Endothelial cell of umbilical vein (primary cell): ENCODE data around the gene THEM4.
"Not testable (repeated sequence)": the region's sequence is repeated elsewhere in the genome, so short reads cannot be mapped to it uniquely, and the experiment has no call there.

Source experiments
- EZH2 ChIP-seq: IDR thresholded peaks from 2 replicates; pipeline ENCODE4 v1.6.1; 2012; ENCODE audit warnings: borderline replicate concordance, low read depth, mild to moderate bottlenecking, moderate library complexity, low read length, inconsistent platforms; ENCODE audit not compliant: severe bottlenecking
- TF ChIP-seq, protein P1 (sequence below), 2 donors: IDR thresholded peaks; 1 replicate in 1 of 2; 2 replicates in 1 of 2; pipeline ENCODE4 v1.5.1; 2011; ENCODE audit warnings: low read length in 2 of 2, mild to moderate bottlenecking in 2 of 2, moderate library complexity in 2 of 2, control low read depth in 1 of 2, inconsistent platforms in 1 of 2, low read depth in 1 of 2; ENCODE audit not compliant: insufficient read depth in 1 of 2; ENCODE audit errors: extremely low read depth in 1 of 2

DNA sequence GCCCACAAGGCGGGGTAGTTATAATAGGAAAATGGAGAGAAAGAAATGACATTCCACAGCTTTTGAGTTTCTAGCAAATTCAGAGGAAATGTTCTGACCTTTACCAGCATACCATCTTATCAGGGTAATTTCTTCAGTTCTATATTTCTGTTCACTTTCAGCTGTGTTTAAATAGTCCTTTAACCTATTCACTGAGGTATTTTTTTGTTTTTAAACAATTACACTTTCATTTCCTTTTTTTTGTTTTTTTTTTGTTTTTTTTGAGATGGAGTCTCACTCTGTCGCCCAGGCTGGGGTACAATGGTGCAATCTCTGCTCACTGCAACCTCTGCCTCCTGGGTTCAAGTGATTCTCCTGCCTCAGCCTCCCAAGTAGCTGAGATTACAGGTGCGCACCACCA is 24.9 kb downstream of the THEM4 start:
- TF ChIP-seq, protein P1, sequence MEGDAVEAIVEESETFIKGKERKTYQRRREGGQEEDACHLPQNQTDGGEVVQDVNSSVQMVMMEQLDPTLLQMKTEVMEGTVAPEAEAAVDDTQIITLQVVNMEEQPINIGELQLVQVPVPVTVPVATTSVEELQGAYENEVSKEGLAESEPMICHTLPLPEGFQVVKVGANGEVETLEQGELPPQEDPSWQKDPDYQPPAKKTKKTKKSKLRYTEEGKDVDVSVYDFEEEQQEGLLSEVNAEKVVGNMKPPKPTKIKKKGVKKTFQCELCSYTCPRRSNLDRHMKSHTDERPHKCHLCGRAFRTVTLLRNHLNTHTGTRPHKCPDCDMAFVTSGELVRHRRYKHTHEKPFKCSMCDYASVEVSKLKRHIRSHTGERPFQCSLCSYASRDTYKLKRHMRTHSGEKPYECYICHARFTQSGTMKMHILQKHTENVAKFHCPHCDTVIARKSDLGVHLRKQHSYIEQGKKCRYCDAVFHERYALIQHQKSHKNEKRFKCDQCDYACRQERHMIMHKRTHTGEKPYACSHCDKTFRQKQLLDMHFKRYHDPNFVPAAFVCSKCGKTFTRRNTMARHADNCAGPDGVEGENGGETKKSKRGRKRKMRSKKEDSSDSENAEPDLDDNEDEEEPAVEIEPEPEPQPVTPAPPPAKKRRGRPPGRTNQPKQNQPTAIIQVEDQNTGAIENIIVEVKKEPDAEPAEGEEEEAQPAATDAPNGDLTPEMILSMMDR (IDR thresholded peaks at IDR 0.05; ENCODE audit: extremely low read depth in 1 of 2, insufficient read depth in 1 of 2, low read depth in 1 of 2, low read length in 2 of 2) = not testable (repeated sequence)
- TF ChIP-seq EZH2 = not testable (repeated sequence)
